Karpas-422 (cell line): ENCODE measurements around the gene CCDC152. TPM values are rescaled to one million over a fixed set of nuclear protein-coding genes. Genes with fewer than 3 reads are reported as not detected.
"Not testable (repeated sequence)": the region's sequence is repeated elsewhere in the genome, so short reads cannot be mapped to it uniquely, and the experiment has no call there.

ENCODE experiments used
- DNase-seq: peaks from one replicate; pipeline ENCODE4 v3.0.0-alpha.2; 2015
- H2AFZ ChIP-seq: fragments of 200-600 bp; sonication (generic); 2 replicates; pipeline ENCODE4 v1.6.1; 2014; ENCODE audit warnings: antibody characterized with exemption, low read length, mixed read lengths
- H3K27ac ChIP-seq: fragments of 200-600 bp; sonication (generic); 2 replicates; pipeline ENCODE4 v1.5.1; 2014; ENCODE audit warnings: mild to moderate bottlenecking, low read length, moderate library complexity
- H3K27me3 ChIP-seq: fragments of 200-600 bp; sonication (generic); 2 replicates; pipeline ENCODE4 v1.6.1; 2014; ENCODE audit warnings: low read length, mixed read lengths
- H3K36me3 ChIP-seq: fragments of 200-600 bp; sonication (generic); 2 replicates; pipeline ENCODE4 v1.6.1; 2014; ENCODE audit warnings: low read length, mixed read lengths; ENCODE audit not compliant: insufficient read depth
- H3K4me1 ChIP-seq: fragments of 200-600 bp; sonication (generic); 2 replicates; pipeline ENCODE4 v1.6.1; 2014; ENCODE audit warnings: mild to moderate bottlenecking, low read length, mixed read lengths
- H3K4me2 ChIP-seq: fragments of 200-600 bp; sonication (generic); 2 replicates; pipeline ENCODE4 v1.6.1; 2014; ENCODE audit warnings: low read length, low read depth, mild to moderate bottlenecking; ENCODE audit not compliant: poor library complexity, severe bottlenecking
- H3K4me3 ChIP-seq: fragments of 200-600 bp; sonication (generic); 2 replicates; pipeline ENCODE4 v1.5.1; 2014; ENCODE audit warnings: mild to moderate bottlenecking, antibody characterized with exemption, low read length, mixed read lengths
- H3K79me2 ChIP-seq: fragments of 200-600 bp; sonication (generic); 2 replicates; pipeline ENCODE4 v1.6.1; 2014; ENCODE audit warnings: mild to moderate bottlenecking, low read length, mixed read lengths
- H3K9ac ChIP-seq: fragments of 200-600 bp; sonication (generic); 2 replicates; pipeline ENCODE4 v1.6.0; 2014; ENCODE audit warnings: low read length
- H3K9me2 ChIP-seq: fragments of 200-600 bp; sonication (generic), shearing (Covaris generic); replicated peaks from 2 replicates; pipeline ENCODE4 v1.6.0; 2014; ENCODE audit warnings: mild to moderate bottlenecking, low read length, moderate library complexity; ENCODE audit not compliant: insufficient read depth
- H3K9me3 ChIP-seq: fragments of 300-700, 200-600 bp; sonication (generic); 2 replicates; pipeline ENCODE4 v1.6.1; 2014; ENCODE audit warnings: low read length, mixed read lengths
- H4K20me1 ChIP-seq: fragments of 200-600 bp; sonication (generic); 2 replicates; pipeline ENCODE4 v1.6.1; 2014; ENCODE audit warnings: mild to moderate bottlenecking, antibody characterized with exemption, low read length, low read depth; ENCODE audit not compliant: insufficient read depth
- total RNA-seq: library from RNA; depleted of rRNA; stranded (reverse); fragments of >200 nt; shearing (Covaris generic); gene quantifications from 2 replicates; pipeline ENCODE4 v1.2.3, GENCODE V29; 2014; ENCODE audit warnings: low replicate concordance

The CCDC152 gene
- total RNA-seq, 1 experiment from 2014 or later: 20.8 TPM

- no peaks in the 10 kb centered on the region for H3K9me2 ChIP-seq
- H3K4me1 ChIP-seq: no peaks in the 10 kb centered on the region
- no peaks in the 10 kb centered on the region for H4K20me1 ChIP-seq
- H3K27ac ChIP-seq: no peak overlapping the region
- H3K36me3 ChIP-seq: no peaks in the 10 kb centered on the region
- no peaks in the 10 kb centered on the region for H3K9me3 ChIP-seq
- H2AFZ ChIP-seq: no peak overlapping the region
- no peaks in the 10 kb centered on the region for H3K27me3 ChIP-seq
- no peak overlapping the region for H3K4me3 ChIP-seq
- no peak overlapping the region for H3K4me2 ChIP-seq
- DNase-seq: no peak
- H3K9ac ChIP-seq: no peak overlapping the region
- no peaks in the 10 kb centered on the region for H3K79me2 ChIP-seq
These were observed 56.0 kb downstream of the CCDC152 start for GRCh38 chr5:42812620-42813019.

DNA sequence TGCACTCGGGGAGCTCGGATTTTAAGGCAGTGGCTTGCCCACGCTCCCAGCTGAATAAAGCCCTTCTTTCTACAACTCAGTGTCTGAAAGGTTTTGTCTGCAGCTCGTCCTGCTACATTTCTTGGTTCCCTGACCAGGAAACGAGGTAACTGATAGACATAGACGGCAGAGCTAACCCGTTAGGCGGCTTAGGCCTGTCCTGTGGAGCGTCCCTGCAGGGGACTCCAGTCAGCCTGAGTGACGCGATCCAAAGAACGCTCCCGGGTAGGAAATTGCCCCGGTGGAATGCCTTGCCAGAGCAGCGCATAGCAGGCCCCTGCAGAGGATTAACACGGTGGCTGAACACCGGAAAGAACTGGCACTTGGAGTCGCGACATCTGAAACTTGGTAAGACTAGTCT is 56.9 kb downstream of the CCDC152 start:
- Histone ChIP-seq H3K9me2 (no peaks in the 10 kb centered on the region), H2AFZ (no peak overlapping the region), H3K9me3 (no peaks in the 10 kb centered on the region), H3K27ac (no peak overlapping the region), H3K4me1 (no peaks in the 10 kb centered on the region), H3K9ac (no peak overlapping the region), H3K79me2 (no peaks in the 10 kb centered on the region), H3K4me2 (no peak overlapping the region), H4K20me1 (no peaks in the 10 kb centered on the region), H3K36me3 (no peaks in the 10 kb centered on the region), H3K27me3 (no peaks in the 10 kb centered on the region), H3K4me3 (no peak overlapping the region)
- DNase-seq: no peak

DNA sequence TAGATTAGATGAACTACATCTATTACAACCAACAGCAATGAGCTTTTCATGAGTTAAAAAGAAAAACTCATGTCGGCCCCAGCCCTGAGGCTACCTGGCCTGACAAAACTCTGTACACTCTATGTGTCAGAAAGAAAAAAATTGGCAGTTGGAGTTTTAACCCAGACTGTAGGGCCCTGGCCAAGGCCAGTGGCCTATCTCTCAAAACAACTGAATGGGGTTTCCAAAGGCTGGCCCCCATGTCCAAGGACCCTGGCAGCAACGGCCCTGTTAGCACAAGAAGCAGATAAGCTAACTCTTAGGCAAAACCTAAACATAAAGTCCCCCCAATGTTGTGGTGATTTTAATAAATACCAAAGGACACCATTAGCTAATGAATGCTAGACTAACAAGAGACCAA is 59.9 kb downstream of the CCDC152 start:
- H3K4me2 ChIP-seq, H3K27me3 ChIP-seq, H3K9ac ChIP-seq, H3K36me3 ChIP-seq, H4K20me1 ChIP-seq, H2AFZ ChIP-seq, H3K4me3 ChIP-seq, H3K4me1 ChIP-seq, H3K9me2 ChIP-seq, H3K27ac ChIP-seq, H3K79me2 ChIP-seq, H3K9me3 ChIP-seq, DNase-seq: not testable (repeated sequence)

GRCh38 chr5:42819745-42820144 is 63.1 kb downstream of the CCDC152 start:
- no peaks in the 10 kb centered on the region for H3K27me3 ChIP-seq
- H2AFZ ChIP-seq: no peak overlapping the region
- no peaks in the 10 kb centered on the region for H3K9me2 ChIP-seq
- H3K4me1 ChIP-seq: no peaks in the 10 kb centered on the region
- H3K79me2 ChIP-seq: no peaks in the 10 kb centered on the region
- H3K4me3 ChIP-seq: no peak overlapping the region
- H4K20me1 ChIP-seq: no peaks in the 10 kb centered on the region
- H3K9ac ChIP-seq: no peak overlapping the region
- H3K9me3 ChIP-seq: no peaks in the 10 kb centered on the region
- H3K36me3 ChIP-seq: no peaks in the 10 kb centered on the region
- no peak overlapping the region for H3K4me2 ChIP-seq
- no peak for DNase-seq
- H3K27ac ChIP-seq: no peak overlapping the region

DNA sequence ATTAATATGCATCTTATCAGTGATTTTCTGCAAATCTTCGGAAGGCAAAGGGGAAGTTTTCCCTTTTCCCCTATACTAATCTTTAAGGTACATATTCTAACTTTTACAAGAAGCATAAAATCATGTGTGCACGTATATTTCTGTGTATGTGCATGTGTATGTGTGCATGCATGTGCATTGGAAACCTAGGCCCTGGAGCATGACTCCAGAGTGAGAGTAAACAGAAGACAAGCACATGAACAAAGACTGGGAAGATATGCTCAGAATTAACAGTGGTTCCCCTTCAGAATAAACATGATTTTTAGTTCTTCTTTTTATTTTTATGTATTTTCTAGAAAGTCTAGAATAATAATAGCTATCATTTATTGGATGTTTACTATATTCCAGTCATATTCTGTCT is 65.9 kb downstream of the CCDC152 start:
- no peak overlapping the region for H3K4me3 ChIP-seq
- H3K9me3 ChIP-seq: no peaks in the 10 kb centered on the region
- H3K4me1 ChIP-seq: no peaks in the 10 kb centered on the region
- no peaks in the 10 kb centered on the region for H3K27me3 ChIP-seq
- H4K20me1 ChIP-seq: no peaks in the 10 kb centered on the region
- H2AFZ ChIP-seq: no peak overlapping the region
- no peaks in the 10 kb centered on the region for H3K79me2 ChIP-seq
- no peak for DNase-seq
- H3K9me2 ChIP-seq: no peaks in the 10 kb centered on the region
- no peaks in the 10 kb centered on the region for H3K36me3 ChIP-seq
- no peak overlapping the region for H3K27ac ChIP-seq
- H3K4me2 ChIP-seq: no peak overlapping the region
- no peak overlapping the region for H3K9ac ChIP-seq

DNA sequence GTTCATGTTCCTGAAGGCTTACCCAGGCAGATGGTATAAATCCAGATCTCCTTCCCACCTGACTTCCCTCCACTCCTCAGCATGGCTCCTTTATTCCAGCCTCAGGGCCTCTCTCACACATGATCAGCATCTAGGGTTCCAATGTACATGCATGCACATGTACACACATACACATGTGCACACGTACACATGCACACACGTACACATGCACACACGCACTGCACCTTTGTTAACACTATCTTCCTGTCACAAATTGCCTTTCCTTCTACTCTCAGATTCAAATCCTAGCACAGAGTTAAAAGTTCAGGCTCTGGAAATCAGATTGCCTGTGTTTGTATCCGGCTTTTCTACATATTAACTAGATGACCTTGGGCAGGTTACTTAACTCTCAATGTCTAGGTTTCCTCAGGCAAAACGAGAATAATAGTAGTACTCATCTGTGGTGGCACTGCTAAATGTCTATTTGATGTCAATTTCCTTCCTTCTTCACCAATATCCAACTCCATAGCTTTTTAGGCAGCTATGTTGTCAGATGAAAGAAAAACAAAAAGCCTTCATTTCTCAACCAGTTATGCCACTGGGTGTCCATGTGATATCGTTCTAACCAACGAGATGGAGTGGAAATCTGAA is 67.8 kb downstream of the CCDC152 start:
- Histone ChIP-seq H3K9me3 (no peaks in the 10 kb centered on the region), H3K4me2 (no peak overlapping the region), H3K36me3 (no peaks in the 10 kb centered on the region), H3K27me3 (no peaks in the 10 kb centered on the region), H4K20me1 (no peaks in the 10 kb centered on the region), H3K79me2 (no peaks in the 10 kb centered on the region), H3K9me2 (no peaks in the 10 kb centered on the region), H3K4me1 (no peaks in the 10 kb centered on the region), H3K9ac (no peak overlapping the region), H3K27ac (no peak overlapping the region), H3K4me3 (no peak overlapping the region), H2AFZ (no peak overlapping the region)
- DNase-seq: no peak

DNA sequence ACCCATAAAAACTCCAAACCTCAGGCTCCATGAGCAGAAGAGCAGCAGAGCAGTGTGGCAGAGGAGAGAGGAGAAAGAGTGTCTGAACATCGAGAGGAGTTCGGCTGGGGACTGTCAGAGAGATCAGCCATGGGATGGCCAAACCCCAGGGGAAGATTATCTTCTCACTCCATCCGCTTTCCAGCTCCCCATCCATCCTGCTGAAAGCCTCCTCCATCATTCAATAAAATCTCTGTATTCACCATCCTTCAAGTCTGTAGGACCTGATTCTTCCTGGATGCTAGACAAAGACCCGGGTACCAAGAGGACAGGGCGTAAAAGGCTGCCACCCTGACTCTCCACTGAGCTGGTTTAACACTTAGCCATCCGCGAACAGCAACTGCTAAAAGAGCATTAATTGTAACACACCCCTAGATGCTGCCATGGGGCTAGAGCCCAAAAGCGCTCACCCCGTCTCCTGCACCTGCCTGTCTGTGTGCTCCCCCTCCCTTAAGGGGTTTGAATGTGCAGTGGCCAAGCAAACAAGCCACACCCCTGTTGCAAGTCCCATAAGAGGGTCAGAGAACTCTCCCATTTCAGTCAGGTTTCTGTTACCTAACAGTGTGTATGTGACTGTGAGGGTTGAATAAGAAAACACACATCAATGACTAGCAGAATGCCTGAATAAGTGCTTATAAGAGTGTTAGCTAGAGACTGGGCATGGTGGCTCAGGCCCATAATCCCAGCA is 69.0 kb downstream of the CCDC152 start:
- no peak overlapping the region for H3K4me3 ChIP-seq
- no peaks in the 10 kb centered on the region for H4K20me1 ChIP-seq
- no peaks in the 10 kb centered on the region for H3K79me2 ChIP-seq
- no peaks in the 10 kb centered on the region for H3K27me3 ChIP-seq
- H3K9ac ChIP-seq: no peak overlapping the region
- H3K27ac ChIP-seq: no peak overlapping the region
- H3K9me3 ChIP-seq: no peaks in the 10 kb centered on the region
- no peaks in the 10 kb centered on the region for H3K4me1 ChIP-seq
- no peaks in the 10 kb centered on the region for H3K36me3 ChIP-seq
- no peaks in the 10 kb centered on the region for H3K9me2 ChIP-seq
- DNase-seq: no peak
- no peak overlapping the region for H2AFZ ChIP-seq
- no peak overlapping the region for H3K4me2 ChIP-seq

- Histone ChIP-seq H3K79me2 (no peaks in the 10 kb centered on the region), H2AFZ (no peak overlapping the region), H3K4me1 (no peaks in the 10 kb centered on the region), H3K27ac (no peak overlapping the region), H3K9me3 (no peaks in the 10 kb centered on the region), H3K9me2 (no peaks in the 10 kb centered on the region), H3K36me3 (no peaks in the 10 kb centered on the region), H3K4me3 (no peak overlapping the region), H3K4me2 (no peak overlapping the region), H3K27me3 (no peaks in the 10 kb centered on the region), H4K20me1 (no peaks in the 10 kb centered on the region), H3K9ac (no peak overlapping the region)
- no peak for DNase-seq
These were observed 70.3 kb downstream of the CCDC152 start for GRCh38 chr5:42826757-42827515.
